Endothelial cell (in vitro differentiated cells): ENCODE measurements around the gene NHLRC2. TPM values are rescaled to one million over a fixed set of nuclear protein-coding genes. Genes with fewer than 3 reads are reported as not detected.

ENCODE experiments used
- DNase-seq: peaks from one replicate; pipeline ENCODE4 v3.0.0; 2021; ENCODE audit warnings: low spot score
- H3K27ac Mint-ChIP-seq: one replicate; pipeline ENCODE4 v1.8.0; 2021; ENCODE audit warnings: mixed read lengths, inconsistent platforms; ENCODE audit not compliant: unreplicated experiment
- H3K27me3 Mint-ChIP-seq: one replicate; pipeline ENCODE4 v1.8.0; 2021; ENCODE audit warnings: mild to moderate bottlenecking, moderate library complexity, mixed read lengths, inconsistent platforms; ENCODE audit not compliant: unreplicated experiment
- H3K36me3 Mint-ChIP-seq: one replicate; pipeline ENCODE4 v1.8.0; 2021; ENCODE audit warnings: mild to moderate bottlenecking, low read depth, mixed read lengths, inconsistent platforms; ENCODE audit not compliant: unreplicated experiment
- H3K4me1 Mint-ChIP-seq: one replicate; pipeline ENCODE4 v1.8.0; 2021; ENCODE audit warnings: mild to moderate bottlenecking, mixed read lengths, inconsistent platforms; ENCODE audit not compliant: unreplicated experiment
- H3K4me3 Mint-ChIP-seq: one replicate; pipeline ENCODE4 v1.8.0; 2021; ENCODE audit warnings: mild to moderate bottlenecking, mixed read lengths, inconsistent platforms; ENCODE audit not compliant: unreplicated experiment
- H3K9me3 Mint-ChIP-seq: one replicate; pipeline ENCODE4 v1.8.0; 2021; ENCODE audit warnings: mixed read lengths, inconsistent platforms; ENCODE audit not compliant: unreplicated experiment
- total RNA-seq: library from RNA; stranded (reverse); fragmentation: NEBNext Ultra II Directional; extraction: Animal tissue kit (Norgen Biotek cat#: 25700); gene quantifications from one replicate; pipeline ENCODE4 v1.2.1, GENCODE V29; 2021; ENCODE audit not compliant: unreplicated experiment
- TF ChIP-seq, protein P1 (sequence below): fragments of 200-600 bp; sonication (generic); IDR thresholded peaks from one replicate; pipeline ENCODE4 v1.5.0; 2021; ENCODE audit warnings: antibody characterized with exemption; ENCODE audit not compliant: unreplicated experiment

NHLRC2 gene
- total RNA-seq, 1 donor from 2014 or later, result 22.5 TPM

DNA sequence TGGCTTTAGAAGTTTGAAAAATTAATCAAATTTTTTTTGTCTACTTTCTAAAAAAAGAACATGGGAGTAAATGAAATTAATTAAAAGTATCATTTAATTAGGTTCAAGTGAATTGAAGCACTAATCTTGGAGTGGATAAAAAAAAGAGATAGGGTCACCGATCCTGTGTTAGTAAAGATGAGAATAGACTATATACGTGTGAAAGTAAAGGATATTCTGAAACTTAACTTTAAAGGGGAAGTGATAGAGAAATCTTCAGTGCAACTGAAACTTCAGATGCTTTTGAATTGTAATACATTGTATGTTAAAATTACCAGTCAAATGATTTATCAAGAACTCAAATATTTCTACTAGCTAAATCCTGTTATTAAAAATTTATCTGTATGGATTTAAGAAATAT lies 4.8 kb downstream of the NHLRC2 start:
- TF ChIP-seq, protein P1, sequence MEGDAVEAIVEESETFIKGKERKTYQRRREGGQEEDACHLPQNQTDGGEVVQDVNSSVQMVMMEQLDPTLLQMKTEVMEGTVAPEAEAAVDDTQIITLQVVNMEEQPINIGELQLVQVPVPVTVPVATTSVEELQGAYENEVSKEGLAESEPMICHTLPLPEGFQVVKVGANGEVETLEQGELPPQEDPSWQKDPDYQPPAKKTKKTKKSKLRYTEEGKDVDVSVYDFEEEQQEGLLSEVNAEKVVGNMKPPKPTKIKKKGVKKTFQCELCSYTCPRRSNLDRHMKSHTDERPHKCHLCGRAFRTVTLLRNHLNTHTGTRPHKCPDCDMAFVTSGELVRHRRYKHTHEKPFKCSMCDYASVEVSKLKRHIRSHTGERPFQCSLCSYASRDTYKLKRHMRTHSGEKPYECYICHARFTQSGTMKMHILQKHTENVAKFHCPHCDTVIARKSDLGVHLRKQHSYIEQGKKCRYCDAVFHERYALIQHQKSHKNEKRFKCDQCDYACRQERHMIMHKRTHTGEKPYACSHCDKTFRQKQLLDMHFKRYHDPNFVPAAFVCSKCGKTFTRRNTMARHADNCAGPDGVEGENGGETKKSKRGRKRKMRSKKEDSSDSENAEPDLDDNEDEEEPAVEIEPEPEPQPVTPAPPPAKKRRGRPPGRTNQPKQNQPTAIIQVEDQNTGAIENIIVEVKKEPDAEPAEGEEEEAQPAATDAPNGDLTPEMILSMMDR, result no peak
- DNase-seq, result no peak
- H3K4me3 Mint-ChIP-seq, result no peak overlapping the region
- peaks cover 14% of the 10 kb centered on the region for H3K4me1 Mint-ChIP-seq
- H3K27me3 Mint-ChIP-seq, result no peaks in the 10 kb centered on the region
- no peaks in the 10 kb centered on the region for H3K9me3 Mint-ChIP-seq
- H3K36me3 Mint-ChIP-seq, result peaks cover 9% of the 10 kb centered on the region
- no peak overlapping the region for H3K27ac Mint-ChIP-seq

DNA sequence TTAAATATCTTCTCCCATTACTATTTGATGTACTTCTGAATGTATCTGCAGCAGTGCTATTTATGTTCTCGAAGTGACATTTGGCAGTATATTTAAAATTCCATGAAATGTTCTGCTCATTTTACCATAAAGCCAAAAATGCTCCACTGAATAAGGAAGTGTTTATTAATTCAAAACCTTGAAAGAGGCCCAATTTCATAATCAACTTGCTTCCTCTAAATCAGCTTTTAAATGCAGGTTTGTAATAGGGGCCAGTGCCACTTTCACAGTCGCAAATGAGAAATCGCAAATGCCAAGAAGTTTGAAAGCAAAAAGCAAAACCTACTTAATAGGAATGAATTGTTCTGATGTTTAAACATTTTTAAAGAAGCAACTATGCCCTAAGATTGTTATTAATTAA lies 11.4 kb downstream of the NHLRC2 start:
- H3K27ac Mint-ChIP-seq, result no peak overlapping the region
- H3K9me3 Mint-ChIP-seq, result no peaks in the 10 kb centered on the region
- TF ChIP-seq, protein P1, result no peak

DNA sequence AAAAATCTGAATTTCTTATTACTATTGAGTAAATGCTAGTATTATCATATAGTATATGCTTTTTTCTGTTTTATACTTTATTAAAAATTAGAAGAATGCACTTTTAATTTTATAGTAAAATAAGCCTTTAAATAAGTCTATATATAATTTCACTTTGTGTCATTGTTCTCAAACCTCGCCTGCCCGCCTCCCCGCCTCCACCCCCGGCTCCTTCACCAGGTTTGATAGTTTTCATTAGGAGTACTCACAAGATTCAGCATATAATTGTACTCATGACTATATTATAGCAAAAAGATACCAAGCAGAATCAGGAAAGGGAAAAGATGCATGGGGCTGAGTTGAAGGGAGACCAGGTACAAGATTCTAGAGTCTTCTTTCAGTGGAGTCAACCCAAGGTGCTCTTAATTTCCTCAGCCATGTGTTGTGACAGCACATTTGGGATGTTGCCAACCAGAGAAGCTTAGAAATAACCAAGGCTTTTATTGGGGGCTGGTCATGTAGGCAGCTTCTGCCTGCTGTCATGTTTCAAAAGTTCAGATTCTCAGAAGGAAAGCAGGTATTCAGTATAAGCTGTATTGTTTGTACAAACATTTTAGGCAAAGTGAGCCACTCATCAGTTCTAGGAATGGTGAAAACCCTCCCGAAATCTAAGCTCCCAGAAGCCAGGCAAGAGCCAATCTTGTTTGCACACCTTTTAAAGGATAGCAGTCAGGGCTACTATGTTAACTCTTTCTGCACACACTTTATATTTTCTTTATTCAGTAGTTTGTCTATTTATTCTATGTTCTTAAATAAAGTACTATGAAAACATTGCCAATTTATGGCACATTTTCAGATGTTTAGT lies 12.3 kb downstream of the NHLRC2 start:
- H3K27ac Mint-ChIP-seq, result no peak overlapping the region
- no peak overlapping the region for H3K4me3 Mint-ChIP-seq
- TF ChIP-seq, protein P1, result no peak
- peaks cover 5% of the 10 kb centered on the region for H3K36me3 Mint-ChIP-seq
- H3K4me1 Mint-ChIP-seq, result no peaks in the 10 kb centered on the region
- no peaks in the 10 kb centered on the region for H3K9me3 Mint-ChIP-seq
- no peak for DNase-seq
- H3K27me3 Mint-ChIP-seq, result no peaks in the 10 kb centered on the region

More for the DNA sequence above, 11.4 kb downstream of the NHLRC2 start:
- no peak for DNase-seq
- Mint-ChIP-seq H3K4me1 (no peaks in the 10 kb centered on the region), H3K27me3 (no peaks in the 10 kb centered on the region), H3K36me3 (peaks cover 4% of the 10 kb centered on the region), H3K4me3 (no peak overlapping the region)

DNA sequence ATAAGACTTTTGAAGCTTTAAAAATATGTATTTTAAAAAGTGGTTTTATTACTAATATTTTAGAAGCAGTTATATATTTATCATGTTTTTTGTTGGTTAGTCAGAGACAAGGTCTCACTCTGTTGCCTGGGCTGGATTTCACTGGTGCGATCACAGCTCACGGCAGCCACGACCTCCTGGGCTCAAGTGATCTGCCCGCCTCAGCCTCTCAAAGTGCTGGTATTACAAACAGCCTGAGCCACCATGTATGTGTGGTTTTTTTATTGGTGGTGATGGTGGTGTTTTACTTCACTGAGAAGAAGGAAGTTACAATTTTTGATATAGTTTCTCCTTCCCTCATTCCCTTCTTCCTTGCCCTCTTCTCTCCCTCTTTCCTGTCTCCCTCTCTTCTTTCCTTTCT lies 13.4 kb downstream of the NHLRC2 start:
- Mint-ChIP-seq H3K27ac (no peak overlapping the region), H3K9me3 (no peaks in the 10 kb centered on the region), H3K27me3 (no peaks in the 10 kb centered on the region), H3K4me3 (no peak overlapping the region), H3K4me1 (no peaks in the 10 kb centered on the region), H3K36me3 (peaks cover 13% of the 10 kb centered on the region)
- no peak for DNase-seq
- TF ChIP-seq, protein P1, result no peak

DNA sequence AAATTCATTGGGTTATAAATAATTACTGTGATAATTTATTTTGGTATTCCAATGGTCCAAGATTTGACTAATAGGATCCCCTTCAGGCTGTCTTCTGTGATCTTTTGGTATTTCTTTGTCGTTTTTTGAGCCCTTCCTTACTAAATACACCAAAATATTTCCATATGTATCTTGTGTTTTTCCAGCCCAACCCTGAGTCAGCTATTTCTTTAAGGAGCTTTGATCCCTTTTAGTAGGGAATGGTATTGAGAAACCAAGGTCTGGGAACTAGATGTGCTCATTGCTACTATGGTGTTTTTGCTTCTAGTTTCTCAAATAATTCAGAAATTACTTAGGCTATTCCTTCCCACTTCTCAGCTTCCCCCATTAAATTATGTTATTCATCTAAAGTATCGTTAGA lies 15.3 kb downstream of the NHLRC2 start:
- TF ChIP-seq, protein P1, result no peak
- no peaks in the 10 kb centered on the region for H3K4me1 Mint-ChIP-seq
- no peaks in the 10 kb centered on the region for H3K9me3 Mint-ChIP-seq
- H3K4me3 Mint-ChIP-seq, result no peak overlapping the region
- DNase-seq, result no peak
- peaks cover 10% of the 10 kb centered on the region for H3K36me3 Mint-ChIP-seq
- no peaks in the 10 kb centered on the region for H3K27me3 Mint-ChIP-seq
- no peak overlapping the region for H3K27ac Mint-ChIP-seq
